GM19193 (cell line): ENCODE results near the gene KSR2.

Experiments used
- POLR2A ChIP-seq: IDR thresholded peaks from 4 replicates; pipeline ENCODE4 v1.6.1; 2011; ENCODE audit not compliant: insufficient read depth, insufficient read length; ENCODE audit errors: extremely low read depth

Gene KSR2

DNA sequence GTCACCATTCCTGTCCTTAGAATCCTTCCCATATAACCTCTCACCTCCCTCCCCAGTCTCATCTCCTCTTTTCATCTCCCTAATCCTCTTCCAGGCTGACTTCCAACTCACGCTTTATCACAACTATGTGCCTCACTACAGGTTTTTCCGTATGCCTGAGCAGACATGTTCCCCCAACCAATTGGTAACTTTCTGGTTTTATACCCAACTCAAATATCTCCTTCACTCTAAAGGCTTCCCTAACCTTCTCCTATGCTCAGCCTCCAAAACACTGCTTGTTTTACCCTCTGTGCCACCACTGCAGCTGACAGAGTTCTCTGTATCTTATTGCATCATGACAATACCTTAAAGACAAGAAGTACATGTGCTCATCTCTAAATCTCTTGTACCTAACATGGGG is 139.7 kb downstream of the KSR2 start:
- no peak for TF ChIP-seq POLR2A

DNA sequence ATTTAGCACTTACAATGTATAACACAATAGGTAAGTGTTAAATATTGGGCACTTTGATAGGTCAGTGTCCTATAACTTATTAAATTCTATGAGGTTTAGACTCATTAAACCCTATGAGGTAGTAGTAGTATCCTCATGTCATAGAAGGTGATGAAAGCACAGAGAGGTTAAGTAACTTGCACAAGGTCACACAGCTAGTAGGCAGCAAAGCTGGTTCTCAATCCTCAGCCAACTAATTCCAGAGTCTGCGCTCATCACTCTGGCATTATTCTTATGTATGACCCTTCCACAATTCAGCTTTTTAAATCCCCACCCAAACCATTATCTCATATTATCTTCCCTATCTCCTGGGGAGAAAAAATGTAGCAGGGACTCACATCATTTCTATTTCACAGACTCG is 141.1 kb downstream of the KSR2 start:
- no peak for TF ChIP-seq POLR2A

DNA sequence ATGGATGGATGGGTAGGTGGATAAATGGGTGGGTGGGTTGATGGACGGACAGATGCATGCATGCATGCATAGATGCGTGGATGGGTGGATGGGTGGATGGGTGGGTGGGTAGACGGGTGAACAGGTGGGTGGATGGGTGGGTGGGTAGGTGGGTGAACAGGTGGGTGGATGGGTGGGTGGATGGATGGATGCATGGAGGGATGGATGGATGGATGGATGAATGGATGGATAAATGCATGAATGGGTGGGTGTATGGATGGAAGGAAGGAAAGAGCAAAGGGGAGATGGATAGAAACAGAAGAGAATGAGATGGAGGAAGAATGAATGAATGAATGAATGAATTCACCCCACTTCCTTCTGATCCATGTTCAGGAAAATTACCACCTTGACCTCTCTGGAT is 143.0 kb downstream of the KSR2 start:
- TF ChIP-seq POLR2A = no peak

DNA sequence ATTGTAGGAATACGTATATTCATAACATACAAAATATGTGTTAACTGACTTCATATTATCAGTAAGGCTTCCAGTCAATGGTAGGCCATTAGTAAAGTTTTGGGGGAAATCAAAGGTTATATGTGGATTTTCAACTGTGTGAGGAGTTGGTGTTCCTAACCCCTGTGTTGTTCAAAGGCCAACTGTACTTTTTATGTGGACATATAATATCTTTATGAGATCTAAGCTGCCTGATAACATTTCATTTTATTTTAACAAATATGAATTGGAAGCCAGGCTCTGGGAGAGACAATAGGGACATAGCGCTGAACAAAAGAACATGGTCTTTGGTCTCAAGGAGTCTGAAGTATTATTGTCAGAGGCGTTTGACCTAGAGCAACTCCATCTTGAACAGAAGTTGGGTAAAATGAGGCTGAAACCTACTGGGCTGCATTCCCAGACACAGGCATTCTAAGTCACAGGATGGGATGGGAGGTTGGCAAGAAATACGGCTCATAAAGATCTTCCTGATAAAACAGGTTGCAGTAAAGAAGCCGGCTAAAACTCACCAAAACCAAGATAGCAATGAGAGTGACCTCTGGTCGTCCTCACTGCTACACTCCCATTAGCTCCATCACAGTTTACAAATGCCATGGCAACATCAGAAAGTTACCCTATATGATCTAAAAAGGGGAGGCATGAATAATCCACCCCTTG is 147.2 kb downstream of the KSR2 start:
- TF ChIP-seq POLR2A = no peak

- no peak for TF ChIP-seq POLR2A
These were observed 148.4 kb downstream of the KSR2 start for GRCh38 chr12:117820216-117820907.

DNA sequence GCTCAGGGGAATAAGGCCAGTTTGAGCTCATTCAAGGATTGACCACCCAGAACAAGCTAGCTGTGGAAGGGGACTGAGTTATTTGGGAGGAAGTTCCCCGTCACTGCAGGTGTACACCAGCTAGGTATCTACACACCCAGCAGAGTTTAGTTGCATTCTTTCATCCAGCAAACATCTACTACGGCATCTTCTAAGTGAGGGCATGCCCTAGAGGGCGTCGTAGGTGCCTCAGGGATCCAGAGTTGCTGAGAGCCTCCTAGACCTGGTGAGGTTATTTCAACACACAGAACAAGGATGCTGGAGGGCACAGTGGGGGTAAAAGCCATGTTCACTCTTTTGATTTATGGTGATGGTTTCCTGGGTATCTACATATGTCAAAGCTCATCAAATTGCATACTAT is 149.6 kb downstream of the KSR2 start:
- TF ChIP-seq POLR2A = no peak

DNA sequence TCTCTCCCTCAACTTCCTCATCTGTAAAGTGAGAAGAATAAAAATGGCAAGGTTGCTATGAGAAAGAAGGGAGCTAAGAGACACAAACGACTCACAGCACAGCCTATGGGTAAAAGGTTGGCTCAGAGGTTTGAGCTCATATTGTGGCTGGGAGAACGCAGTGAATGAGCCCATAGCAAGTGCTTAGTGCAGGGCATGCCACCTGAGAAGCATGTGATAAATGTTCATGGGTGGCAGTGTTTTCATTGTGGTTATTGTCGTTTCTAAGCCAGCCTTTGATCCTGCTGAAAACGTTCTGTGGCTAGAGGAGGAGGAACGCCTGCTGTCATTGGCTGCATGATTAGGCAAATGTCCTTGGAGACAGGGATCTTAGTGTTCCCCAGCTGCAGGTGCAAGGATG is 150.4 kb downstream of the KSR2 start:
- TF ChIP-seq POLR2A = no peak

GRCh38 chr12:117809509-117809908 is 159.3 kb downstream of the KSR2 start:
- TF ChIP-seq POLR2A = no peak

DNA sequence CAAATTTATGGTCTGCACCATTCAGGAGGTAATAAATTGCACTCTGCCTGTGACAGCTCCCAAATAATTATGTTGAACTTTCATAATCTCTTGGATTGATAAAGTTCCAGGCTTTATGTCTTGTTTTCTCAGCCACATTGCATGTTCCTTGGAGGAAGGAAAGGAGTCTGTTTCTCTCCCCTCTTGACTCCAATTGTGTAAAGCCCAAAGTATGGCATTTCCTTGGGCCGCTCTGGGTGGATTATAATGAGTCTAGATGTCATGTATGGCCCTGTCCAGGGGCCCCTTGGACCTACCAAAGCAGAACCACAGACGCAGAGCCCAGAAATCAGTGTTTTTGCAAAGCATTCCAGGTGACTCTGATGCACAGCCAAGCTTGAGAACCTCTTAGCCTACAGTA is 160.8 kb downstream of the KSR2 start:
- no peak for TF ChIP-seq POLR2A

- no peak for TF ChIP-seq POLR2A
These were observed 161.4 kb downstream of the KSR2 start for GRCh38 chr12:117807355-117807754.

DNA sequence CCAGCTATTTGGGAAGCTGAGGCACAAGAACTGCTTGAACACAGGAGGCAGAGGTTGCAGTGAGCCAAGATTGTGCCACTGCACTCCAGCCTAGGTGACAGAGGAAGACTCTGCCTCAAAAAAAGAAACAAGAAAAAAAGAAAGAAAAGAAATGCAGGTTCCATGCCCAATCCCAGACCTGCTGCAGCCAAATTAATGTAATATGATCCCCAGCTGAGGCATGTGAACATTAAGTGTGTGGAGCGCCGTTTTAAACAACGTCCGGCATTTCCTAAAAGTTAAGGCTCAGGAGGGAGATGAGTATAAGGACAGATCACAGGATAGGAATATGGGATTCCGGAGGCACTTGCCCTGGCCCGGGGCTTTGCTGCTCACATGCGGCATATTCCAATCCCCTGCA is 162.9 kb downstream of the KSR2 start:
- no peak for TF ChIP-seq POLR2A

GRCh38 chr12:117803001-117803400 is 165.8 kb downstream of the KSR2 start:
- no peak for TF ChIP-seq POLR2A

DNA sequence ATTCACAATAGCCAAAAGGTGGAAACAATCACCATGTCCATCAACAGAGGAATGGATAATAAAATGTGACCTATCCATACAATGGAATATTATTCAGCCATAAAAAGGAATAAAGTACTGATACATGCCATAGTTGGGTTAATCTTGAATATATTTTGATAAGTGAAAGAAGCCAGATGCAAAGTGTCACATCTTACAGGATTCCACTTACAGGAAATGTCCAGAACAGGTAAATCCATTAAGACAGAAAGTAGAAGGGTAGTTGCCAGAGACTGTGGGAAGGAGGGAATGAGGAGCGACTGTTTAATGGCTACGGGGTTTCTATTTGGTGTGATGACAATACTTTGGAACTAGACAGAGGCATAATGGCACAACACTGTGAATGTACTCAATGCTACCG is 171.6 kb downstream of the KSR2 start:
- TF ChIP-seq POLR2A = no peak

- no peak for TF ChIP-seq POLR2A
These were observed 175.8 kb downstream of the KSR2 start for GRCh38 chr12:117792877-117793424.

GRCh38 chr12:117792471-117792870 is 176.3 kb downstream of the KSR2 start:
- no peak for TF ChIP-seq POLR2A

GRCh38 chr12:117790948-117791347 is 177.8 kb downstream of the KSR2 start:
- no peak for TF ChIP-seq POLR2A
